MCF 10A (cell line): Measurements from ENCODE around the gene ERC2. TPM values are rescaled to one million over a fixed set of nuclear protein-coding genes. Genes with fewer than 3 reads are reported as not detected.

ENCODE experiments used
- BruUV-seq: library from RNA; stranded (reverse); fragments of 400-500 nt; replicated peaks from 2 replicates; lab custom pipeline; 2021; lab: Mats Ljungman, UMichigan
- CTCF ChIA-PET: fragments of 300-600 bp; sonication (Branson Sonifier 250); formaldehyde crosslinking; extraction: SDS; loops from one replicate; lab custom pipeline; 2021; ENCODE audit warnings: antibody characterized with exemption, inconsistent platforms; lab: Yijun Ruan, JAX
- POLR2A ChIA-PET: fragments of 300-600, 350-650 bp; sonication (Branson Sonifier 250); formaldehyde crosslinking; extraction: SDS; loops from one replicate; lab custom pipeline; 2020; ENCODE audit warnings: antibody characterized with exemption, inconsistent platforms; lab: Yijun Ruan, JAX
- DNase-seq: peaks from one replicate; pipeline ENCODE4 v3.0.0-alpha.2; 2018; ENCODE audit not compliant: unreplicated experiment
- H3K27ac Mint-ChIP-seq: one replicate; pipeline ENCODE4 v1.8.0; 2022; ENCODE audit warnings: mild to moderate bottlenecking, low read depth, mixed read lengths; ENCODE audit not compliant: unreplicated experiment
- H3K27me3 Mint-ChIP-seq: one replicate; pipeline ENCODE4 v1.8.0; 2022; ENCODE audit warnings: mixed read lengths; ENCODE audit not compliant: insufficient read depth, unreplicated experiment
- H3K36me3 Mint-ChIP-seq: one replicate; pipeline ENCODE4 v1.8.0; 2022; ENCODE audit warnings: mild to moderate bottlenecking, moderate library complexity, mixed read lengths; ENCODE audit not compliant: insufficient read depth, unreplicated experiment
- H3K4me1 Mint-ChIP-seq: one replicate; pipeline ENCODE4 v1.8.0; 2022; ENCODE audit warnings: mixed read lengths; ENCODE audit not compliant: insufficient read depth, unreplicated experiment
- H3K4me3 Mint-ChIP-seq: one replicate; pipeline ENCODE4 v1.8.0; 2022; ENCODE audit warnings: mild to moderate bottlenecking, moderate library complexity, mixed read lengths; ENCODE audit not compliant: unreplicated experiment
- H3K9me3 Mint-ChIP-seq: one replicate; pipeline ENCODE4 v1.8.0; 2022; ENCODE audit warnings: mixed read lengths; ENCODE audit not compliant: unreplicated experiment
- intact Hi-C: fragments of 100-400 bp; cut with micrococcal nuclease; formaldehyde crosslinking; loops from 2 replicates; pipeline ENCODE4 v1.14.1; 2022
- total RNA-seq: library from RNA; stranded (reverse); gene quantifications from 2 replicates; pipeline ENCODE4 v1.2.3, GENCODE V29; 2022
- TF ChIP-seq, protein P1 (sequence below): fragments of 200-600 bp; IDR thresholded peaks from one replicate; pipeline ENCODE4 v1.8.0; 2022; ENCODE audit warnings: antibody characterized with exemption, mild to moderate bottlenecking; ENCODE audit not compliant: unreplicated experiment

Gene ERC2
- total RNA-seq, 1 experiment from 2014 or later, result 0.42 TPM

DNA sequence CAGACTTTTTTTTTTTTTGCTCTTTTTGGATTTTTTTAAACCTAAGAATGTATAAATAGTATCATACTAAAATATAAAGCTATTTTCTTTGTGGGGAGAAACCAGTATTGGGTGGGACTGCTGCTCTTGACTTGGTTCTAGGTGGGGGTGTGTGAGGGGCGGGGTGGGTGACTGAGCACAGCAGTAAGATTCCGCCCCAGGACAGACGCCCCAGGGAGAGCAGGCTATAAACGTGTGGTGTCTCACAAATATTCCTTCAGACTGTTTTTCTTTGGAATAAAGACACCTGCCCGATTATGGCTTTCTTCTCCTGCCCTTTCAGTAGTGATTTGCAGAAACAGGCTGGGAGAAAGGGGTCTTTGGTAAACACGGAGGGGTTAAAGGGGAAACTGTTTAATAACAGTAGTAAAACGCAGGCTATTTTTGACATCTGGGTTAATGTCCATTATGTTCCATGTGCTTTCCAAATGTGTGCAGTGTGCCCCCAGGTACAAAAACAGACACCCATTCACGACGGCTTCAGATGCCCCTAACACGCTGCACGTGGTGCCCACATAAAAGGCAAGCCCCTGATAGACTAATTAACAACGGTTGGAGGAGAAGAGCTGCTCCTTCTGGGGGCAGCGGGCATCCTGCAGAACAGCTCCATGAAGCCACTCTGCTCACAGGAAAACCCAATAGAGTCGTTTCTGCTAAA, 952.6 kb downstream of the ERC2 start:
- no peak for DNase-seq
- BruUV-seq, result no TSS peak
- H3K4me1 Mint-ChIP-seq, result no peaks in the 10 kb centered on the region
- intact Hi-C loops, result no loop called here
- H3K27ac Mint-ChIP-seq, result no peak overlapping the region
- TF ChIP-seq, protein P1, sequence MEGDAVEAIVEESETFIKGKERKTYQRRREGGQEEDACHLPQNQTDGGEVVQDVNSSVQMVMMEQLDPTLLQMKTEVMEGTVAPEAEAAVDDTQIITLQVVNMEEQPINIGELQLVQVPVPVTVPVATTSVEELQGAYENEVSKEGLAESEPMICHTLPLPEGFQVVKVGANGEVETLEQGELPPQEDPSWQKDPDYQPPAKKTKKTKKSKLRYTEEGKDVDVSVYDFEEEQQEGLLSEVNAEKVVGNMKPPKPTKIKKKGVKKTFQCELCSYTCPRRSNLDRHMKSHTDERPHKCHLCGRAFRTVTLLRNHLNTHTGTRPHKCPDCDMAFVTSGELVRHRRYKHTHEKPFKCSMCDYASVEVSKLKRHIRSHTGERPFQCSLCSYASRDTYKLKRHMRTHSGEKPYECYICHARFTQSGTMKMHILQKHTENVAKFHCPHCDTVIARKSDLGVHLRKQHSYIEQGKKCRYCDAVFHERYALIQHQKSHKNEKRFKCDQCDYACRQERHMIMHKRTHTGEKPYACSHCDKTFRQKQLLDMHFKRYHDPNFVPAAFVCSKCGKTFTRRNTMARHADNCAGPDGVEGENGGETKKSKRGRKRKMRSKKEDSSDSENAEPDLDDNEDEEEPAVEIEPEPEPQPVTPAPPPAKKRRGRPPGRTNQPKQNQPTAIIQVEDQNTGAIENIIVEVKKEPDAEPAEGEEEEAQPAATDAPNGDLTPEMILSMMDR, result no peak
- H3K4me3 Mint-ChIP-seq, result no peak overlapping the region
- POLR2A ChIA-PET, result no interaction called here
- H3K9me3 Mint-ChIP-seq, result no peaks in the 10 kb centered on the region
- peaks cover 15% of the 10 kb centered on the region for H3K27me3 Mint-ChIP-seq
- H3K36me3 Mint-ChIP-seq, result no peaks in the 10 kb centered on the region
- CTCF ChIA-PET, result no interaction called here

DNA sequence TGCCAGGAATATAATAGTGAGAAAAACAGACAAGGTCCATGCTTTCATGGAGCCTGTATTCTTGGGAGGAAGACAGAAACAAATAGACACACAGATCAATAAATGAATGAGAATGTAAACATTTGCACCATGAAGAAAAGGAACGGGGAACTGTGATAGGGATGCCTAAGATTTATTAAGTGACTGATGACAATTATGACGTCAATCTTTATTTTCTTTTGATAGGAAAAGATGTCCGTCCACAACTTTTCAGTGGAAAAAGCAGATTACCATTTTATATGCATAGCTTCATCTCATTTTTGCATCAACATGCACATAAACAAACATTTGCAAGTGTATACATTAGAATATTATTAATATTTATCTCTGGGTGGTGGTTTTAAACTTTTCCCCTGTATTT, 953.3 kb downstream of the ERC2 start:
- DNase-seq, result no peak
- H3K36me3 Mint-ChIP-seq, result no peaks in the 10 kb centered on the region
- H3K27me3 Mint-ChIP-seq, result peaks cover 23% of the 10 kb centered on the region
- H3K27ac Mint-ChIP-seq, result no peak overlapping the region
- BruUV-seq, result no TSS peak
- TF ChIP-seq, protein P1, result no peak
- no peak overlapping the region for H3K4me3 Mint-ChIP-seq
- no peaks in the 10 kb centered on the region for H3K4me1 Mint-ChIP-seq
- no peaks in the 10 kb centered on the region for H3K9me3 Mint-ChIP-seq
- POLR2A ChIA-PET, result interaction anchor here (0.8 kb wide), 1 partner anchor 15 kb away, joined by 6 read pairs; no protein-coding TSS in a partner anchor
- CTCF ChIA-PET, result interaction anchor here (1.3 kb wide), 1 partner anchor 207 kb away, joined by 4 read pairs; no protein-coding TSS in a partner anchor
- intact Hi-C loops, result no loop called here

DNA sequence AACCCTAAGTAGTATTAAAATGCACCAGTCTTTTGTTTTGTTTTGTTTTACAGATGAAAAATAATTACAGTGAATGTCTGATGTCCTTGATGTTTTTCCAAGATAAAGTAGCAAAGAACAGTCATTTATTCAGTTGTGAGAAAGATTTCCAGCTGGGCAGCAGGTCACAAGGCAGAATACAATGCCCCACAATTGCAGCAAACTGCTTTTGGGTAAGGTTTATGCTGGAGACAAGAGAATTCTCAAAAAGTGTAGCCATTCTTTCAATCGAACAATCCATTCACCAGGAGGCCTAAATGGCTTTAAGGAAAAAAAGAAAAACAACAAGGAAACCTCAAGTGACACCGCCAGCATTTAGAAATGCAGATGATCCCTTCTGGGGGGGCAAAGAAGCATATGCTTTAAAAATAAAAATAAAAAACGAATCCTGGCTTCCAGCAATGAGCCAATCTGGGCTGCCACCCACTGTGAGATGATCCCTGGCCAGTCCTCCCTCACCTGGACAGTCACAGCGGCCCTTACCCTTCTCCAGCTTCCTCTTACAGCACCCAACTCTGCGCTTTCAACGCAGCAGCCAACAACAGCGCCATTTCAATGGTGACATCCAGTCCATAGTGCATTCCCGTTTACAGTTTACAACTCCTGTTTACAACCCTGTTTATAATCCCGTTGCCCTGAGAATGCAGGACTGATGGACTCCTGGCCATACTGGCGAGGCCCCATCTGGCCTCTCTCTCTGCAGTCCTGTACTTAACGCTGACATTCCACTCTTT, 955.5 kb downstream of the ERC2 start:
- Mint-ChIP-seq H3K4me1 (no peaks in the 10 kb centered on the region), H3K27ac (no peak overlapping the region), H3K4me3 (no peak overlapping the region), H3K36me3 (no peaks in the 10 kb centered on the region), H3K27me3 (peaks cover 34% of the 10 kb centered on the region), H3K9me3 (no peaks in the 10 kb centered on the region)
- POLR2A ChIA-PET, result interaction anchor here (0.6 to 0.7 kb wide), 2 partner anchors 22 to 49 kb away, joined by 3 to 4 read pairs; no protein-coding TSS in a partner anchor
- no peak for DNase-seq
- TF ChIP-seq, protein P1, result no peak
- intact Hi-C loops, result no loop called here
- no TSS peak for BruUV-seq
- CTCF ChIA-PET, result interaction anchor here (0.6 to 1.0 kb wide), 3 partner anchors 45 to 530 kb away, joined by 3 read pairs; no protein-coding TSS in a partner anchor
